Measurements from ENCODE around the gene ZNF496.
"Not testable (repeated sequence)": the region's sequence is repeated elsewhere in the genome, so short reads cannot be mapped to it uniquely, and the experiment has no call there.

The ZNF496 gene

GRCh38 chr1:247359559-247359958, 27.9 kb upstream of the ZNF496 start:
- DNase-seq (ENCODE audit: low read depth, low spot score), result no peak

- DNase-seq (ENCODE audit: low read depth, low spot score), result no peak
Measured at GRCh38 chr1:247358920-247359319, 27.3 kb upstream of the ZNF496 start.

- no peak for DNase-seq (ENCODE audit: low read depth, low spot score)
Measured at GRCh38 chr1:247357781-247358211, 26.1 kb upstream of the ZNF496 start.

- no peak for DNase-seq (ENCODE audit: low read depth, low spot score)
Measured at GRCh38 chr1:247357052-247357780, 25.5 kb upstream of the ZNF496 start.

DNA sequence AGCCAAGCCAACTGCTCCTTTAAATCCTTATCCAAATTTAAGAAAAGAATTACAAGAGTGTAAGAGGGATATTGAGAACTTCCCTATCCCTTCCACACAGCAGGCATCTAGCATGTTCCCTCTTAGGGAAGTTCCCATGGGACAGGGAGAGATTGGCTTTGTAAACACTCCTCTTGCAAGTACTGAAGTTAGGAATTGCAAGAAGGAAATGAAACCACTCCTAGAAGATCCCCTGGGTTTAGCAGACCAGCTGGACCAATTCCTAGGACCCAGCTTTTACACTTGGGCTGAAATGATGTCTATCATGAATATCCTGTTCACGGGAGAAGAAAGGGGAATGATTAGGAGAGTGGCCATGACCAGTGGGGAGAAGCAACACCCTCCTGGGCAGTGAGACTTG, 23.5 kb upstream of the ZNF496 start:
- DNase-seq (ENCODE audit: low read depth, low spot score), result not testable (repeated sequence)

DNA sequence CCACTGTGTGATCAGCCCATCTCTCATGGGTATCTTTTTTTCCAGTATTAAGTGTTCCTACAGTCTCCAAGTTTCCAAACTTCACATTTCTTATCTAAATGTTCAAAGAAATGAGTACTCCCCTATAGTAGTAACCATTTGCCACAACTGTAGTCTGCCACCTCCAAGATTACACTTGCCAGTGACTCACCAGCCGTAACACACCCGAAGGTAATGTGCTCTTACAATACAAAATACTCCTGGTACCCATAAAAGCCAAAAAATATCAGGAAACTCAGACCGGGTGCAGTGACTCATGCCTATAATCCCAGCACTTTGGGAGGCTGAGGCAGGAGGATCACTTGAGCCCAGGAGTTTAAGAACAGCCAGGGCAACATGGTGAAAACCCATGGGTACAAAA, 20.5 kb upstream of the ZNF496 start:
- no peak for DNase-seq (ENCODE audit: low read depth, low spot score)

DNA sequence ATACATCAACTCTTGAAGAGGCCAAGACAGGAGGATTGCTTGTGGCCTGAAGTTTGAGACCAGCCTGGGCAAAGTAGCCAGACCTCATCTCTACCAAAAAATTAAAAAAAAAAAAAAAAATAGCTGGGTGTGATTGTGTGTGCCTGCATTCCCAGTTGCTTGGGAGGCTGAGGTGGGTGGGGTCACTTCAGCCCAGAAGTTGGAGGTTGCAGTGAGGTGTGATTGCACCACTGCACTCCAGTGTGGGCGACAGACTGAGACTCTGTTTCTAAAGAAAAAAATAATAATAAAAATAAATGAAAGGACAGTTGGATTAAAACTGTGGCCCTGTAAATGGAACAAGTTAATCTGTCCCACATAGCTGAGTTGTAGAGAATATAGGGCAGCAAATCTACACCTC, 18.9 kb upstream of the ZNF496 start:
- DNase-seq (ENCODE audit: low read depth, low spot score), result no peak

GRCh38 chr1:247347477-247348222, 16.0 kb upstream of the ZNF496 start:
- DNase-seq (ENCODE audit: low read depth, low spot score), result no peak

GRCh38 chr1:247345881-247346280, 14.2 kb upstream of the ZNF496 start:
- DNase-seq (ENCODE audit: low read depth, low spot score), result no peak

GRCh38 chr1:247343801-247344200, 12.1 kb upstream of the ZNF496 start:
- no peak for DNase-seq (ENCODE audit: low read depth, low spot score)

DNA sequence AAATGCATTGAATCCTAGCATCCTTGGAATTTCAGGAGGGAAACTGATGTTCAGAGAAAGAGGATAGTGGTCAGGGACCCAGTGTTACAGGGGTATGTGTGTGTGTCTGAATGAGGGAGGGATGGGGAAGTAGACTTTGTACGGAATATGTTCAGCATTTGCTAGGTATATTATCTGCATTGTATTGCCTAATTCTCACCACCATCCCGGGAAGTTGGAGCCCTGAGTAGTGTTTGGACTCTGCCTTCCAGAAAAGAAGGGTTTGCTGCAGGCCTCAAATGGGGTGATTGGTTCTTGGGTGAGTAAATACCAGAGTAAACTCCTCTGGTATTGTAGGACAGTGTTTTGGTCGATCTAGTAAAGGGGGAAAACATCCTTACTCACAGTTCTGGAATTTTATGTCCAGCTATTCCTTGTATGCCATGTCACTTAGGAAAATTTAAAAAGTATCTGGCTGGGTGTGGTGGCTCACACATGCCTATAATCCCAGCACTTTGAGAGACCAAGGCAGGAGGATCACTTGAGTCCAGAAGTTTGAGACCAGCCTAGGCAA, 7.1 kb upstream of the ZNF496 start:
- no peak for DNase-seq (ENCODE audit: low read depth, low spot score)

DNA sequence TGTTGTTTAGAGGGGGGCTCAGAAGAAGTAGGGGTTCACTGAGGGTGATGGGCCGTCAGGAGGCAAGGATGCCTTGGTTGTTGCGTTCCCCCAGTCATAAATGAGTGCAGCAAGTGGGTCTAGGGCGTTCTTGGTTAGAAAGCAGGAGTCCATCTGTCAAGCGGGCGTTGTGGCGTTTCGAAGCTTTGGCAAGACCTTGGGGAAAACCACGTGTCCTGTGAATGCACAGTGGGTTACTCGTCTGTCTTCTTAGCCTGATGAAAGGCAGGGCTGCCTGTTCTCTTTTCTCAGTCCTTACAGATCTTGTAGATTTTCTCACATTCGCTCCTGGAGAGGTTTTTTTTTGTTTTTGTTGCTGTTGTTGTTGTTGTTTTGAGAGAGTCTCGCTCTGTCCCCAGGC, 6.3 kb upstream of the ZNF496 start:
- DNase-seq (ENCODE audit: low read depth, low spot score), result no peak

GRCh38 chr1:247337250-247337746, 5.6 kb upstream of the ZNF496 start:
- no peak for DNase-seq (ENCODE audit: low read depth, low spot score)

DNA sequence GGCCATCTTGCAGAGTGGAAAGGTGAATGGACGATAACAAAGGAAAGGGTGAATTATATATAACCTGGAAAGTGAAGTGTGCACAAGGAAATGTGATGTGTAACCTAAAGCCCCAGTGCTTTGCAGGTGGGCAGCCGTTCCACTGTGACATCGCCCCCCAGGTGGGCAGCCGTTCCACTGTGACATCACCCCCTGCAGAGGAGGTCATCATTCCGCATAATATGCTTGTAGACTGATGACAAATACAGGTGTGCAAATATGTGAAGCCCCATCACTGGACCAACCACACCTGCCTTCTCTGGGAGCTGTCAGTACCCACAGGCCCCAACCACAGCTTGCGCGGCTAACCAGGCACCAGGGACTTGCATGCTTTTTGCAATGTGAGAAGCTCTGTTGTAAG, 4.7 kb upstream of the ZNF496 start:
- no peak for DNase-seq (ENCODE audit: low read depth, low spot score)

GRCh38 chr1:247335882-247336281, 4.2 kb upstream of the ZNF496 start:
- no peak for DNase-seq (ENCODE audit: low read depth, low spot score)

- no peak for DNase-seq (ENCODE audit: low read depth, low spot score)
Measured at GRCh38 chr1:247334378-247335133, 2.9 kb upstream of the ZNF496 start.

DNA sequence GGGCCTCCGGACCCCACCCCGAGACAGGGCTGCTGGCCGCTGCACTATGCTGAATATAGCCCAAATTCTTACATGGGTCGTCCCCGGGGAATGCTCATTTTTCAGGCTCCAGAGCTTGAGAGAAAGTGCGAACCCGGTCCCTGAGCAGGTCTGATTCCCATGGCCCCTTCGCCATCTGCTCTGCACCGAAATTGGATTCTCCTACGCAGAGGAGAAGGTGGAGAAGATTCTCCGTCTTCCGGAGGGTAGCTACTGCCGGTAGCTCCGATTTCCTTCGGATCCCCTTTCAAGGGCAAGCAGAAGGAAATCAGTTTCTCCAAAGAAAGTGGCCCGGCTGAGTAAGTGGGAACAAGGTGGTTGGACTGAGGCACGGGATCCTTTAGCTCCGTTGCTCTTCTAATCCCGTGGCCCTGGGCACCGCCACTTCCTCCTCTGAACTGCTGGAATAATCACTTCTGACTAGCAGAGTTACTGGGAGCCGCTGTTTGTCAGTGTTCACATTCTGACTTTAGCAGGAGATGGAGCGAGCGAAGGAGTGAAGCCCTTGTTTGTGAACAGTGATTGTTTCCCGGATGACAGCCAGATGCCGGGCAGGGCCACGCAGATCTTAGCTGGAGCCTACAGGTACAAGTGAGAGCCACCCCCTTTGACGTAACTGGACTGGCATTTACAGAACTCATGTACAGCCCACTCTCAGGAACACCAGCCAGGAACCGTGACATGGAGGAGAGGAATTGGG, 1.1 kb upstream of the ZNF496 start:
- no peak for DNase-seq (ENCODE audit: low read depth, low spot score)

DNA sequence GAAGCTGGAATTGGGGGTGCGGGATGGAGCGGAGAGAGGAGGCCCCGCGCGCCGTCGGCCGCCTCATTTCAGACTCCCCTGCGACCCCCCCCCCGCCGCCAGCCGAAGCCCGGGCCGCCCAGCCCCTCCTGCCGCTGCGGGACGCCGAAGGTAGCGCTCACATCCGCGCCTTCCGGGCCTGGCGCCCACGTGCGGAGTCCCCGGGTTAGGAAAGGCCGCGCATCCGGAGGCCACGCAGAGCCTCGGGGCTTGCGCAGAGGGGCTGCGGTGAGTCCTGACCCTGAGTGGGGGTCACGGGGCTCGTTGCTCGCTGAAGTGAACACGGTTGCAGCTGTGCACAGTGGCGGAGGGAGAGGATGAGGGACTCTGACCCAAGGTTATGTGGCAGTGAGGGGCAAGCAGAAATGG, 552 bp upstream of the ZNF496 start:
- peak; percentile 40 for DNase-seq (ENCODE audit: low read depth, low spot score)

DNA sequence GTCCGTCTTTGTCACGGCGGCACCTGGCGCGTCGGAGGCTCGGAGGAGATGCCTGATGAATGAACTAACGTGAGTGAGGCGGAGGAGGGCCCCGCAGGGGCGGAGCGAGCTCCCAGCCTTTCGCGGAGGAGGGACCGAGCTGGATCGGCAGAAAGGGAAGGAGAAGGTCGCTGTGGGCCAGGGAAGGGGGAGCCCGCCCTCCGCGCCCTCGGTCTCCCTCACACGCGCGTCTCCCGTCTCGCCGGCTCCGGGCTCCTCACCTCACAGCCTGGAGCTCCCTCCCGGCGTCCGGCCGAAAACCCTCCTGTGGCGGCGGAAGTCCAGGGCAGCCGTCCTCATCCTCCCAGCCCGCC, 519 bp downstream of the ZNF496 start:
- DNase-seq (ENCODE audit: low read depth, low spot score), result peak; percentile 46

DNA sequence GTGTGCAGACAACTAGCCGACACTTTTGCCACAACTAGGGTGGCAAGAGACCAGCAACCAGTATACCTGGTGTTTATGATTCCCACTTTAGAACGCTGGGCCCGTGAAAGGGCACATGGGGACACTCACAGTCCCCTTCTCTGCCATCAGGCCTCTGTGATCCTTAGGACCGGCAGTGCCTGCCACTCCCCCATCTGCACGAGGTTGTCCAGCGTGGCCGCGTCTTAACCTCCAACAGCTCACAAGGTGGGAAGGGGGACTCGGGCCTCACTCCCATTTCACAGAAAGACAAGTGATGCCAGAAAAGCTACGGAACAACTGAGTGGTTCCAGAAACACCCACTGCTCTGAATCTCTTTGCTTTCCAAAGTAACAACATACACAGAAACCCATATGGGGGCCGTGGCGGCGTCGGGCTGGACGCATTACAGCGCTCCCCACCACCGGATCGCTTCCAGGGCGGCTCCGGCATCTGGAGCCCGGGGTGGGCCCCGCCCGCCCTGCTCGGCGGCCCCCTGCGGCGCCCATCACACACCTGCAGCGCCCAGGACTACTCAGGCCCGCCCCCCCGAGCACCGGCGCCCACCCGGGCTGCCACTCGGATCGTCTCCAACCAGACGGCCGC, 1.0 kb downstream of the ZNF496 start:
- no peak for DNase-seq (ENCODE audit: low read depth, low spot score)

GRCh38 chr1:247329097-247329617, 2.5 kb downstream of the ZNF496 start:
- DNase-seq (ENCODE audit: low read depth, low spot score), result no peak

Measured in activated naive CD8-positive, alpha-beta T cell treated with anti-CD3 and anti-CD28 coated beads, Interleukin-2, amount 50 U/mL, for 16 hours (primary cell).